Hepatocyte (in vitro differentiated cells): ENCODE measurements around the gene PCSK6. TPM values are rescaled to one million over a fixed set of nuclear protein-coding genes. Genes with fewer than 3 reads are reported as not detected.

Experiments used
- DNase-seq: peaks from one replicate; pipeline ENCODE4 v3.0.0-alpha.2; 2016; ENCODE audit warnings: low spot score
- H2AFZ ChIP-seq: fragments of 200-600 bp; sonication (generic); 2 replicates; pipeline ENCODE4 v1.6.0; 2016; ENCODE audit warnings: antibody characterized with exemption, mild to moderate bottlenecking
- H3K27ac ChIP-seq: fragments of 200-600 bp; sonication (generic); 2 replicates; pipeline ENCODE4 v1.5.1; 2016; ENCODE audit warnings: mild to moderate bottlenecking
- H3K27me3 ChIP-seq: fragments of 200-600 bp; sonication (generic); 2 replicates; pipeline ENCODE4 v1.6.1; 2016
- H3K36me3 ChIP-seq: fragments of 200-600 bp; sonication (generic); replicated peaks from 2 replicates; pipeline ENCODE4 v1.5.1; 2016; ENCODE audit warnings: low read depth; ENCODE audit not compliant: insufficient read depth
- H3K4me1 ChIP-seq: fragments of 200-600 bp; sonication (generic); 2 replicates; pipeline ENCODE4 v1.5.1; 2016; ENCODE audit warnings: mild to moderate bottlenecking, moderate library complexity; ENCODE audit not compliant: insufficient read depth
- H3K4me2 ChIP-seq: fragments of 200-600 bp; sonication (generic); 2 replicates; pipeline ENCODE4 v1.6.0; 2016
- H3K4me3 ChIP-seq: fragments of 200-600 bp; sonication (generic); 2 replicates; pipeline ENCODE4 v1.5.1; 2016; ENCODE audit warnings: mild to moderate bottlenecking
- H3K79me2 ChIP-seq: fragments of 200-600 bp; sonication (generic); 2 replicates; pipeline ENCODE4 v1.6.0; 2017; ENCODE audit warnings: mild to moderate bottlenecking
- H3K9me2 ChIP-seq: fragments of 200-600 bp; sonication (generic); replicated peaks from 2 replicates; pipeline ENCODE4 v1.6.0; 2017; ENCODE audit warnings: mild to moderate bottlenecking; ENCODE audit not compliant: insufficient read depth
- H3K9me3 ChIP-seq: fragments of 200-600 bp; sonication (generic); 2 replicates; pipeline ENCODE4 v1.5.1; 2016; ENCODE audit warnings: low read depth, mild to moderate bottlenecking
- H4K20me1 ChIP-seq: fragments of 200-600 bp; sonication (generic); 2 replicates; pipeline ENCODE4 v1.6.0; 2016; ENCODE audit warnings: mild to moderate bottlenecking; ENCODE audit not compliant: insufficient read depth, poor library complexity, severe bottlenecking
- CTCF ChIP-seq: fragments of 200-600 bp; sonication (generic); IDR thresholded peaks from 2 replicates; pipeline ENCODE4 v1.5.1; 2016; ENCODE audit warnings: antibody characterized with exemption, mild to moderate bottlenecking; ENCODE audit not compliant: poor library complexity
- EZH2 ChIP-seq: fragments of 200-600 bp; sonication (generic); IDR thresholded peaks from 2 replicates; pipeline ENCODE4 v1.6.1; 2016; ENCODE audit warnings: antibody characterized with exemption, mild to moderate bottlenecking, borderline replicate concordance
- EZH2phosphoT487 ChIP-seq: fragments of 200-600 bp; sonication (generic); IDR thresholded peaks from one replicate; pipeline ENCODE4 v1.6.1; 2018; ENCODE audit warnings: antibody characterized with exemption, mild to moderate bottlenecking, low read depth, moderate library complexity; ENCODE audit not compliant: unreplicated experiment, severe bottlenecking
- WGBS: methylation state at CpG from one replicate; pipeline ENCODE4 v1.1.6; 2016; ENCODE audit warnings: low lambda C conversion rate; ENCODE audit errors: missing lambda C conversion rate; 5-methylcytosine and 5-hydroxymethylcytosine counted together
- polyA plus RNA-seq: library from polyadenylated mRNA; unstranded; fragments of >200 nt; fragmentation: Nextera tagmentation; extraction: Ambion mirVana; gene quantifications from 2 replicates; pipeline ENCODE4 v1.2.1, GENCODE V29; 2016
- total RNA-seq: library from RNA; depleted of rRNA; stranded (reverse); fragments of >200 nt; gene quantifications from 2 replicates; pipeline ENCODE4 v1.2.3, GENCODE V29; 2014

The PCSK6 gene
- total and polyA plus RNA-seq, 2 experiments from 2014 or later = 31.7 to 40.5 TPM

- H3K9me3 ChIP-seq = no peaks in the 10 kb centered on the region
- 96% methylated on average over 7 of the region's 7 CpGs for WGBS
- H3K27ac ChIP-seq = no peak overlapping the region
- no peak for TF ChIP-seq EZH2phosphoT487
- TF ChIP-seq CTCF = no peak
- no peak for TF ChIP-seq EZH2
- peaks cover 3% of the 10 kb centered on the region for H3K4me1 ChIP-seq
- no peaks in the 10 kb centered on the region for H3K36me3 ChIP-seq
- peaks cover 6% of the 10 kb centered on the region for H3K27me3 ChIP-seq
- no peaks in the 10 kb centered on the region for H4K20me1 ChIP-seq
- no peak for DNase-seq
- H3K9me2 ChIP-seq = no peaks in the 10 kb centered on the region
- H3K4me2 ChIP-seq = no peak overlapping the region
- no peak overlapping the region for H2AFZ ChIP-seq
- H3K79me2 ChIP-seq = no peaks in the 10 kb centered on the region
- H3K4me3 ChIP-seq = no peak overlapping the region
These were observed 3.5 kb upstream of the PCSK6 start for GRCh38 chr15:101492766-101493692.

GRCh38 chr15:101491734-101492640 is 2.5 kb upstream of the PCSK6 start:
- Histone ChIP-seq H3K27ac (no peak overlapping the region), H3K4me3 (no peak overlapping the region), H2AFZ (no peak overlapping the region), H3K9me2 (no peaks in the 10 kb centered on the region), H3K9me3 (no peaks in the 10 kb centered on the region), H3K36me3 (no peaks in the 10 kb centered on the region), H3K27me3 (peaks cover 10% of the 10 kb centered on the region), H3K4me1 (peaks cover 3% of the 10 kb centered on the region), H3K79me2 (no peaks in the 10 kb centered on the region), H4K20me1 (no peaks in the 10 kb centered on the region), H3K4me2 (no peak overlapping the region)
- no peak for DNase-seq
- WGBS = 73% methylated on average over 18 of the region's 18 CpGs
- TF ChIP-seq EZH2phosphoT487 (no peak), CTCF (no peak), EZH2 (no peak)

- Histone ChIP-seq H3K9me2 (no peaks in the 10 kb centered on the region), H4K20me1 (no peaks in the 10 kb centered on the region), H3K4me1 (no peaks in the 10 kb centered on the region), H2AFZ (no peak overlapping the region), H3K9me3 (no peaks in the 10 kb centered on the region), H3K4me2 (no peak overlapping the region), H3K27me3 (peaks cover 16% of the 10 kb centered on the region), H3K79me2 (no peaks in the 10 kb centered on the region), H3K27ac (no peak overlapping the region), H3K36me3 (no peaks in the 10 kb centered on the region), H3K4me3 (no peak overlapping the region)
- no peak for TF ChIP-seq CTCF
- no peak for TF ChIP-seq EZH2phosphoT487
- no peak for TF ChIP-seq EZH2
- WGBS = 89% methylated on average over 16 of the region's 16 CpGs
- DNase-seq = no peak
These were observed 1.6 kb upstream of the PCSK6 start for GRCh38 chr15:101490922-101491733.
